CD4-positive, alpha-beta T cell treated with Interleukin-10 for 1 hour (primary cell): Measurements from ENCODE around the gene KRT72.
"Not testable (repeated sequence)": the region's sequence is repeated elsewhere in the genome, so short reads cannot be mapped to it uniquely, and the experiment has no call there.

Experiments
- DNase-seq: peaks from one replicate; pipeline ENCODE4 v3.0.0-alpha.2; 2020

Gene KRT72

GRCh38 chr12:52605542-52605941, 4.3 kb upstream of the KRT72 start:
- DNase-seq = no peak

GRCh38 chr12:52604859-52605258, 3.6 kb upstream of the KRT72 start:
- DNase-seq = no peak

GRCh38 chr12:52603314-52603713, 2.1 kb upstream of the KRT72 start:
- peak; percentile 16 for DNase-seq

- DNase-seq = no peak
Measured at GRCh38 chr12:52602552-52602951, 1.3 kb upstream of the KRT72 start.

- no peak for DNase-seq
Measured at GRCh38 chr12:52601671-52602070, 408 bp upstream of the KRT72 start.

GRCh38 chr12:52600475-52600874, 788 bp downstream of the KRT72 start:
- no peak for DNase-seq

- DNase-seq = no peak
Measured at GRCh38 chr12:52600071-52600470, 1.2 kb downstream of the KRT72 start.

- no peak for DNase-seq
Measured at GRCh38 chr12:52598966-52599365, 2.3 kb downstream of the KRT72 start.

- not testable (repeated sequence) for DNase-seq
Measured at GRCh38 chr12:52594237-52594636, 7.0 kb downstream of the KRT72 start.

- DNase-seq = no peak
Measured at GRCh38 chr12:52591521-52591920, 9.7 kb downstream of the KRT72 start.

GRCh38 chr12:52590021-52590420, 11.2 kb downstream of the KRT72 start:
- DNase-seq = no peak

- DNase-seq = no peak
Measured at GRCh38 chr12:52587563-52587962, 13.7 kb downstream of the KRT72 start.

- peak; percentile 54 for DNase-seq
Measured at GRCh38 chr12:52585946-52586345, 15.3 kb downstream of the KRT72 start.

GRCh38 chr12:52585066-52585465, 16.2 kb downstream of the KRT72 start:
- DNase-seq = no peak

- no peak for DNase-seq
Measured at GRCh38 chr12:52584156-52584682, 17.0 kb downstream of the KRT72 start.

GRCh38 chr12:52582971-52583456, 18.2 kb downstream of the KRT72 start:
- peak; percentile 69 for DNase-seq

- DNase-seq = no peak
Measured at GRCh38 chr12:52582486-52582885, 18.8 kb downstream of the KRT72 start.

- DNase-seq = no peak
Measured at GRCh38 chr12:52581481-52581880, 19.8 kb downstream of the KRT72 start.

GRCh38 chr12:52581066-52581465, 20.2 kb downstream of the KRT72 start:
- DNase-seq = no peak

GRCh38 chr12:52580496-52580895, 20.8 kb downstream of the KRT72 start:
- DNase-seq = no peak

GRCh38 chr12:52579468-52580465, 21.5 kb downstream of the KRT72 start:
- no peak for DNase-seq

GRCh38 chr12:52578469-52578868, 22.8 kb downstream of the KRT72 start:
- no peak for DNase-seq

- no peak for DNase-seq
Measured at GRCh38 chr12:52577316-52577715, 23.9 kb downstream of the KRT72 start.

- DNase-seq = no peak
Measured at GRCh38 chr12:52575948-52576347, 25.3 kb downstream of the KRT72 start.
